ENCODE results near the gene MDC1. TPM values are rescaled to one million over a fixed set of nuclear protein-coding genes. Genes with fewer than 3 reads are reported as not detected.

MDC1 gene
- total RNA-seq, 1 experiment from 2014 or later = 95.9 TPM

DNA sequence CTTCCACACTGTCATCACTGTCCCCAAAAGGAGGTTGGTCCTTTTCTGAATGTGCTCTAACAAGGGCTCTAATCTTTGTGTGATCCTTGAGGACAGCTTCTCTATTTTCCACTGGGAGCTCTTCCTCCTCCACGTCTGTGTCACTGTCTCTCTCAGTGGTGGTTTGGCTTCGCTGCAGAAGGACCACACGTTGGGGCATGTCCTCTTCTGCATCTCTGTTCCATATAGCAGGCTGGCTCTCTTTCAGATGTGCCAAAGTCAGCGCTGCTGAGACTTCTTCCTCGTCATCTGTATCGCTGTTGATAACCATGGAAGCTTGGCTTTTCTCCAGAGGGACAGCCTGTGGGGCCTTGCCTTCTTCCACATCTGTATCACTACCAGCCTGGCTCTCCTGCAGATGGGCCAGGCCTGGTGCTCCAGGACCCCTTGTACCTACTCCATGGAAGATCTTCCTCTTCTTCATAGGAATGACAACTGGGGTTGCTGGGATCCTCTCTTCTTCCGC lies 4.6 kb downstream of the MDC1 start (continued):
- TF ChIP-seq, protein P1, sequence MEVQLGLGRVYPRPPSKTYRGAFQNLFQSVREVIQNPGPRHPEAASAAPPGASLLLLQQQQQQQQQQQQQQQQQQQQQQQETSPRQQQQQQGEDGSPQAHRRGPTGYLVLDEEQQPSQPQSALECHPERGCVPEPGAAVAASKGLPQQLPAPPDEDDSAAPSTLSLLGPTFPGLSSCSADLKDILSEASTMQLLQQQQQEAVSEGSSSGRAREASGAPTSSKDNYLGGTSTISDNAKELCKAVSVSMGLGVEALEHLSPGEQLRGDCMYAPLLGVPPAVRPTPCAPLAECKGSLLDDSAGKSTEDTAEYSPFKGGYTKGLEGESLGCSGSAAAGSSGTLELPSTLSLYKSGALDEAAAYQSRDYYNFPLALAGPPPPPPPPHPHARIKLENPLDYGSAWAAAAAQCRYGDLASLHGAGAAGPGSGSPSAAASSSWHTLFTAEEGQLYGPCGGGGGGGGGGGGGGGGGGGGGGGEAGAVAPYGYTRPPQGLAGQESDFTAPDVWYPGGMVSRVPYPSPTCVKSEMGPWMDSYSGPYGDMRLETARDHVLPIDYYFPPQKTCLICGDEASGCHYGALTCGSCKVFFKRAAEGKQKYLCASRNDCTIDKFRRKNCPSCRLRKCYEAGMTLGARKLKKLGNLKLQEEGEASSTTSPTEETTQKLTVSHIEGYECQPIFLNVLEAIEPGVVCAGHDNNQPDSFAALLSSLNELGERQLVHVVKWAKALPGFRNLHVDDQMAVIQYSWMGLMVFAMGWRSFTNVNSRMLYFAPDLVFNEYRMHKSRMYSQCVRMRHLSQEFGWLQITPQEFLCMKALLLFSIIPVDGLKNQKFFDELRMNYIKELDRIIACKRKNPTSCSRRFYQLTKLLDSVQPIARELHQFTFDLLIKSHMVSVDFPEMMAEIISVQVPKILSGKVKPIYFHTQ (CRISPR knock-in tag; IDR thresholded peaks at IDR 0.05) = no peak
- TF ChIP-seq, protein P2, sequence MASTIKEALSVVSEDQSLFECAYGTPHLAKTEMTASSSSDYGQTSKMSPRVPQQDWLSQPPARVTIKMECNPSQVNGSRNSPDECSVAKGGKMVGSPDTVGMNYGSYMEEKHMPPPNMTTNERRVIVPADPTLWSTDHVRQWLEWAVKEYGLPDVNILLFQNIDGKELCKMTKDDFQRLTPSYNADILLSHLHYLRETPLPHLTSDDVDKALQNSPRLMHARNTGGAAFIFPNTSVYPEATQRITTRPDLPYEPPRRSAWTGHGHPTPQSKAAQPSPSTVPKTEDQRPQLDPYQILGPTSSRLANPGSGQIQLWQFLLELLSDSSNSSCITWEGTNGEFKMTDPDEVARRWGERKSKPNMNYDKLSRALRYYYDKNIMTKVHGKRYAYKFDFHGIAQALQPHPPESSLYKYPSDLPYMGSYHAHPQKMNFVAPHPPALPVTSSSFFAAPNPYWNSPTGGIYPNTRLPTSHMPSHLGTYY (CRISPR knock-in tag; IDR thresholded peaks at IDR 0.05) = no peak
- no peak for TF ChIP-seq ZNF121 (CRISPR knock-in tag; IDR thresholded peaks at IDR 0.05)
- no peak for TF ChIP-seq SOX15 (CRISPR knock-in tag; IDR thresholded peaks at IDR 0.05)
- TF ChIP-seq, protein P3, sequence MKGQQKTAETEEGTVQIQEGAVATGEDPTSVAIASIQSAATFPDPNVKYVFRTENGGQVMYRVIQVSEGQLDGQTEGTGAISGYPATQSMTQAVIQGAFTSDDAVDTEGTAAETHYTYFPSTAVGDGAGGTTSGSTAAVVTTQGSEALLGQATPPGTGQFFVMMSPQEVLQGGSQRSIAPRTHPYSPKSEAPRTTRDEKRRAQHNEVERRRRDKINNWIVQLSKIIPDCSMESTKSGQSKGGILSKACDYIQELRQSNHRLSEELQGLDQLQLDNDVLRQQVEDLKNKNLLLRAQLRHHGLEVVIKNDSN (CRISPR knock-in tag; IDR thresholded peaks at IDR 0.05) = no peak
- TF ChIP-seq, protein P4, sequence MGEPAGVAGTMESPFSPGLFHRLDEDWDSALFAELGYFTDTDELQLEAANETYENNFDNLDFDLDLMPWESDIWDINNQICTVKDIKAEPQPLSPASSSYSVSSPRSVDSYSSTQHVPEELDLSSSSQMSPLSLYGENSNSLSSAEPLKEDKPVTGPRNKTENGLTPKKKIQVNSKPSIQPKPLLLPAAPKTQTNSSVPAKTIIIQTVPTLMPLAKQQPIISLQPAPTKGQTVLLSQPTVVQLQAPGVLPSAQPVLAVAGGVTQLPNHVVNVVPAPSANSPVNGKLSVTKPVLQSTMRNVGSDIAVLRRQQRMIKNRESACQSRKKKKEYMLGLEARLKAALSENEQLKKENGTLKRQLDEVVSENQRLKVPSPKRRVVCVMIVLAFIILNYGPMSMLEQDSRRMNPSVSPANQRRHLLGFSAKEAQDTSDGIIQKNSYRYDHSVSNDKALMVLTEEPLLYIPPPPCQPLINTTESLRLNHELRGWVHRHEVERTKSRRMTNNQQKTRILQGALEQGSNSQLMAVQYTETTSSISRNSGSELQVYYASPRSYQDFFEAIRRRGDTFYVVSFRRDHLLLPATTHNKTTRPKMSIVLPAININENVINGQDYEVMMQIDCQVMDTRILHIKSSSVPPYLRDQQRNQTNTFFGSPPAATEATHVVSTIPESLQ (CRISPR knock-in tag; IDR thresholded peaks at IDR 0.05) = no peak
- no peak for TF ChIP-seq RELA (CRISPR knock-in tag; IDR thresholded peaks at IDR 0.05; ENCODE audit: borderline replicate concordance)
- no peak for TF ChIP-seq HMGA2 (CRISPR knock-in tag; IDR thresholded peaks at IDR 0.05)
- TF ChIP-seq JAZF1 (CRISPR knock-in tag; IDR thresholded peaks at IDR 0.05) = no peak

DNA sequence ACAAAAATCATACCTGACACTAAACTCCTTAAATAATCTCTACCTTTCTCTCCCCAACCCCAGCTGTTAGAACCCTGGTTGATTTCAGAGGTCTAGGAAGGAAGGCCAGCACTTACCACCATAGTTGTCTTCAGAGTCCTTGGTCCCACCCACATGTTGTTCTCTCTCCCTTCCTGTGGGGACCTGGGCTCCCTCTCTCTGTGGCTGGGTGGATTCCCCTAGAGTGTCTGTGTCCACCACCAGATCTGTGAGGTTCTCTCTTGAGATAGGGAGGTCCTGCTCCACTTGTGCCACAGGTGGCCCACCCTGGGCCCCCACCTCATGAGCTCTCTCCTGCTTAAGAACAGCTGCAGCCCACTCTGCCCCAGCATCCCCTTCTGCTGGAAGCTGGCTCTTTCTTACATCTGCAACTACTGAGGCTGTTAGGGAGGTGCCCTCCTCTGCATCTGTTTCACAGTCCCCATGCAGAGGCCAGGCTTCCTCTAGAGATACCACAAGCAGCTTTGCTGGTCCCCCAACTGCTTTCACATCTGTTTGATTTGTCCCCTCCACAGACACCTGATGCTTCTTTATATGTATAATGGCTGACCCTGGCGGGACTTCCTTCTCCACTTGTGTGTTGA lies 5.2 kb downstream of the MDC1 start:
- POLR2A ChIA-PET = interaction anchor here (1.2 to 1.3 kb wide), 2 partner anchors 8 to 24 kb away, joined by 3 to 4 read pairs; no protein-coding TSS in a partner anchor
- H3K36me3 Mint-ChIP-seq = peaks cover 74% of the 10 kb centered on the region
- DNase-seq (ENCODE audit: low spot score) = no peak
- no peaks in the 10 kb centered on the region for H3K9me3 Mint-ChIP-seq
- no peaks in the 10 kb centered on the region for H3K27me3 Mint-ChIP-seq (ENCODE audit: low read depth)
- CTCF ChIA-PET = no interaction called here
- ATAC-seq = no peak
- TF ChIP-seq ZNF416 (CRISPR knock-in tag; IDR thresholded peaks at IDR 0.05) = no peak
- no peak for TF ChIP-seq ESRRA (CRISPR knock-in tag; IDR thresholded peaks at IDR 0.05; ENCODE audit: borderline replicate concordance)
- no peak for TF ChIP-seq SP1 (CRISPR knock-in tag; conservative IDR thresholded peaks at IDR 0.05)
- no peak for TF ChIP-seq PREB (CRISPR knock-in tag; IDR thresholded peaks at IDR 0.05; ENCODE audit: borderline replicate concordance)
- TF ChIP-seq NR3C1 (CRISPR knock-in tag; conservative IDR thresholded peaks at IDR 0.05; ENCODE audit: low read depth) = no peak
- H3K4me3 Mint-ChIP-seq = no peak overlapping the region
- no peak overlapping the region for H3K27ac Mint-ChIP-seq
- peaks cover 22% of the 10 kb centered on the region for H3K4me1 Mint-ChIP-seq
